HepG2 (cell line): Measurements from ENCODE around the gene TOMM20. TPM values are rescaled to one million over a fixed set of nuclear protein-coding genes. Genes with fewer than 3 reads are reported as not detected.

Experiments used
- DMAP1 ChIP-seq: IDR thresholded peaks from 2 replicates; pipeline ENCODE4 v1.6.1; 2016
- EED ChIP-seq: sonication (generic); formaldehyde crosslinking; IDR thresholded peaks from 2 replicates; pipeline ENCODE4 v1.5.0; 2020; ENCODE audit warnings: mild to moderate bottlenecking, missing genetic modification reagents
- HDAC2 ChIP-seq: sonication (generic); formaldehyde crosslinking; IDR thresholded peaks from 2 replicates; pipeline ENCODE4 v1.4.0; 2020; ENCODE audit warnings: missing genetic modification reagents
- KLF9 ChIP-seq: IDR thresholded peaks from 2 replicates; pipeline ENCODE4 v1.6.1; 2016; ENCODE audit warnings: low read depth
- NFE2 ChIP-seq: sonication (generic); formaldehyde crosslinking; IDR thresholded peaks from 2 replicates; pipeline ENCODE4 v1.4.0; 2020; ENCODE audit warnings: missing genetic modification reagents
- RAD21 ChIP-seq: fragments of 450-650 bp; formaldehyde crosslinking; IDR thresholded peaks from 2 replicates; pipeline ENCODE4 v1.5.0; 2020; ENCODE audit warnings: mild to moderate bottlenecking
- SP1 ChIP-seq, 2 experiments: fragments of 450-650 bp in 1 of 2; sonication (generic) in 1 of 2; formaldehyde crosslinking in 1 of 2; IDR thresholded peaks; 2 replicates each; pipeline versions ENCODE4 v1.4.0 to v1.6.1; 2016 to 2020; ENCODE audit warnings: missing genetic modification reagents in 1 of 2
- ZNF263 ChIP-seq: sonication (generic); formaldehyde crosslinking; IDR thresholded peaks from 2 replicates; pipeline ENCODE4 v1.4.0; 2020; ENCODE audit warnings: missing genetic modification reagents
- ZNF33B ChIP-seq: sonication (generic); formaldehyde crosslinking; IDR thresholded peaks from 2 replicates; pipeline ENCODE4 v1.5.1; 2020; ENCODE audit warnings: mild to moderate bottlenecking, missing genetic modification reagents
- ZNF619 ChIP-seq: sonication (generic); formaldehyde crosslinking; IDR thresholded peaks from 2 replicates; pipeline ENCODE4 v1.4.0; 2020; ENCODE audit warnings: mild to moderate bottlenecking, missing genetic modification reagents
- polyA plus RNA-seq, 8 experiments: library from polyadenylated mRNA; depleted of rRNA in 3 of 8; stranded (reverse) in 7 of 8; unstranded in 1 of 8; fragments of >200 nt; fragmentation: Illumina TruSeq in 4 of 8; extraction: Trizol in 4 of 8; gene quantifications; 2 replicates each; pipeline versions ENCODE4 v1.2.1 to v1.2.3, GENCODE V29; 2011 to 2016; ENCODE audit warnings: low read depth in 4 of 8, missing spikeins in 1 of 8, mixed read lengths in 1 of 8; ENCODE audit not compliant: insufficient read depth in 1 of 8
- total RNA-seq, 5 experiments: library from RNA; depleted of rRNA; stranded (reverse); fragments of >200 nt; fragmentation: Illumina TruSeq; extraction: Trizol; gene quantifications; 2 replicates each; pipeline ENCODE4 v1.2.3, GENCODE V29; 2016; ENCODE audit warnings: low read depth in 1 of 5
- TF ChIP-seq, protein P1 (sequence below), 2 experiments: fragments of 450-650 bp in 1 of 2; sonication (generic) in 1 of 2; formaldehyde crosslinking in 1 of 2; IDR thresholded peaks; 2 replicates each; pipeline versions ENCODE4 v1.6.1 to v1.8.0; 2016 to 2022; ENCODE audit warnings: antibody characterized with exemption in 1 of 2, mild to moderate bottlenecking in 1 of 2, missing genetic modification reagents in 1 of 2
- TF ChIP-seq, protein P2 (sequence below): sonication (generic); formaldehyde crosslinking; IDR thresholded peaks from 2 replicates; pipeline ENCODE4 v1.8.1; 2022; ENCODE audit warnings: mild to moderate bottlenecking, missing genetic modification reagents
- TF ChIP-seq, protein P3 (sequence below), 2 experiments: sonication (generic) in 1 of 2; formaldehyde crosslinking in 1 of 2; IDR thresholded peaks; 2 replicates each; pipeline versions ENCODE4 v1.4.0 to v1.6.1; 2016 to 2020; ENCODE audit warnings: borderline replicate concordance in 1 of 2, low read depth in 1 of 2, mild to moderate bottlenecking in 1 of 2, missing genetic modification reagents in 1 of 2
- TF ChIP-seq, protein P4 (sequence below): sonication (generic); formaldehyde crosslinking; IDR thresholded peaks from 2 replicates; pipeline ENCODE4 v1.4.0; 2020; ENCODE audit warnings: low read depth, mild to moderate bottlenecking, missing genetic modification reagents

The TOMM20 gene
- total and polyA plus RNA-seq, 2 of the 13 experiments (the other 11 are each of a cell fraction or from before 2014, with no cell fraction given), result 153 to 376 TPM

DNA sequence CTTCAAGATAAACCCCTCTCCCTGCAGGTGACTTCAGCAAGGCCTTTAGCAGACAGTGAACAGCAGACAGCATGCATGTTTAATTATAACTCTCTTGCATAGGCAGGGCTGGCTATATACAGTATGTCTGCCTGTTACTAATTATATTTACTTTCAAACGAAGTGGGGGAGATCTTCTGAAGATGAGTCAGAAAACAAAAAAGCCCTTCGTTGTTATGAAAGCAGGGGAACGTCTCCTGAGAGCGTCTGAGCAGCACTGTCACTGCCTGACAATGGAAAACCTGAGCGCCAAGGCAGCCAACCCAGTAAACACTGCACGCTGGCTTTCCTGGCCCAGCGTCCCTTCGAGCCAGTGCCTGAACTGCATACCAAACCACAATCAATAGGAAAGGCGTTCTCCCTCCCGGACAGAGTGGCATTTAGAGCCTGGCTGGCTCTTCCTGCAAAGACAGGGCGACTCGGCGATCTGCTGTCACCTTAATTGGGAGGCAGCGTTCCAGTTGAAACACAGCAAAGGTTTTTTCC lies 54.1 kb downstream of the TOMM20 start (continued):
- no peak for TF ChIP-seq SP1 (IDR thresholded peaks at IDR 0.05)
- no peak for TF ChIP-seq SP1 (CRISPR knock-in tag; IDR thresholded peaks at IDR 0.05)
- TF ChIP-seq, protein P1, sequence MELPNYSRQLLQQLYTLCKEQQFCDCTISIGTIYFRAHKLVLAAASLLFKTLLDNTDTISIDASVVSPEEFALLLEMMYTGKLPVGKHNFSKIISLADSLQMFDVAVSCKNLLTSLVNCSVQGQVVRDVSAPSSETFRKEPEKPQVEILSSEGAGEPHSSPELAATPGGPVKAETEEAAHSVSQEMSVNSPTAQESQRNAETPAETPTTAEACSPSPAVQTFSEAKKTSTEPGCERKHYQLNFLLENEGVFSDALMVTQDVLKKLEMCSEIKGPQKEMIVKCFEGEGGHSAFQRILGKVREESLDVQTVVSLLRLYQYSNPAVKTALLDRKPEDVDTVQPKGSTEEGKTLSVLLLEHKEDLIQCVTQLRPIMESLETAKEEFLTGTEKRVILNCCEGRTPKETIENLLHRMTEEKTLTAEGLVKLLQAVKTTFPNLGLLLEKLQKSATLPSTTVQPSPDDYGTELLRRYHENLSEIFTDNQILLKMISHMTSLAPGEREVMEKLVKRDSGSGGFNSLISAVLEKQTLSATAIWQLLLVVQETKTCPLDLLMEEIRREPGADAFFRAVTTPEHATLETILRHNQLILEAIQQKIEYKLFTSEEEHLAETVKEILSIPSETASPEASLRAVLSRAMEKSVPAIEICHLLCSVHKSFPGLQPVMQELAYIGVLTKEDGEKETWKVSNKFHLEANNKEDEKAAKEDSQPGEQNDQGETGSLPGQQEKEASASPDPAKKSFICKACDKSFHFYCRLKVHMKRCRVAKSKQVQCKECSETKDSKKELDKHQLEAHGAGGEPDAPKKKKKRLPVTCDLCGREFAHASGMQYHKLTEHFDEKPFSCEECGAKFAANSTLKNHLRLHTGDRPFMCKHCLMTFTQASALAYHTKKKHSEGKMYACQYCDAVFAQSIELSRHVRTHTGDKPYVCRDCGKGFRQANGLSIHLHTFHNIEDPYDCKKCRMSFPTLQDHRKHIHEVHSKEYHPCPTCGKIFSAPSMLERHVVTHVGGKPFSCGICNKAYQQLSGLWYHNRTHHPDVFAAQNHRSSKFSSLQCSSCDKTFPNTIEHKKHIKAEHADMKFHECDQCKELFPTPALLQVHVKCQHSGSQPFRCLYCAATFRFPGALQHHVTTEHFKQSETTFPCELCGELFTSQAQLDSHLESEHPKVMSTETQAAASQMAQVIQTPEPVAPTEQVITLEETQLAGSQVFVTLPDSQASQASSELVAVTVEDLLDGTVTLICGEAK (IDR thresholded peaks at IDR 0.05), result no peak
- TF ChIP-seq, protein P1 (CRISPR knock-in tag; IDR thresholded peaks at IDR 0.05), result no peak; the same call in 1 of the 2 replicates
- TF ChIP-seq KLF9 (CRISPR knock-in tag), result no peak
- TF ChIP-seq, protein P2, sequence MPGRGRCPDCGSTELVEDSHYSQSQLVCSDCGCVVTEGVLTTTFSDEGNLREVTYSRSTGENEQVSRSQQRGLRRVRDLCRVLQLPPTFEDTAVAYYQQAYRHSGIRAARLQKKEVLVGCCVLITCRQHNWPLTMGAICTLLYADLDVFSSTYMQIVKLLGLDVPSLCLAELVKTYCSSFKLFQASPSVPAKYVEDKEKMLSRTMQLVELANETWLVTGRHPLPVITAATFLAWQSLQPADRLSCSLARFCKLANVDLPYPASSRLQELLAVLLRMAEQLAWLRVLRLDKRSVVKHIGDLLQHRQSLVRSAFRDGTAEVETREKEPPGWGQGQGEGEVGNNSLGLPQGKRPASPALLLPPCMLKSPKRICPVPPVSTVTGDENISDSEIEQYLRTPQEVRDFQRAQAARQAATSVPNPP (CRISPR knock-in tag), result no peak
- no peak for TF ChIP-seq DMAP1 (CRISPR knock-in tag)
- TF ChIP-seq EED (CRISPR knock-in tag), result no peak
- TF ChIP-seq NFE2 (CRISPR knock-in tag), result no peak
- no peak for TF ChIP-seq ZNF263
- TF ChIP-seq ZNF33B (CRISPR knock-in tag), result peak; percentile 78; the same call in 1 of the 2 replicates
- TF ChIP-seq, protein P3, sequence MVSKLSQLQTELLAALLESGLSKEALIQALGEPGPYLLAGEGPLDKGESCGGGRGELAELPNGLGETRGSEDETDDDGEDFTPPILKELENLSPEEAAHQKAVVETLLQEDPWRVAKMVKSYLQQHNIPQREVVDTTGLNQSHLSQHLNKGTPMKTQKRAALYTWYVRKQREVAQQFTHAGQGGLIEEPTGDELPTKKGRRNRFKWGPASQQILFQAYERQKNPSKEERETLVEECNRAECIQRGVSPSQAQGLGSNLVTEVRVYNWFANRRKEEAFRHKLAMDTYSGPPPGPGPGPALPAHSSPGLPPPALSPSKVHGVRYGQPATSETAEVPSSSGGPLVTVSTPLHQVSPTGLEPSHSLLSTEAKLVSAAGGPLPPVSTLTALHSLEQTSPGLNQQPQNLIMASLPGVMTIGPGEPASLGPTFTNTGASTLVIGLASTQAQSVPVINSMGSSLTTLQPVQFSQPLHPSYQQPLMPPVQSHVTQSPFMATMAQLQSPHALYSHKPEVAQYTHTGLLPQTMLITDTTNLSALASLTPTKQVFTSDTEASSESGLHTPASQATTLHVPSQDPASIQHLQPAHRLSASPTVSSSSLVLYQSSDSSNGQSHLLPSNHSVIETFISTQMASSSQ (IDR thresholded peaks at IDR 0.05; ENCODE audit: low read depth), result no peak
- TF ChIP-seq, protein P3 (CRISPR knock-in tag; IDR thresholded peaks at IDR 0.05; ENCODE audit: borderline replicate concordance), result no peak
- TF ChIP-seq RAD21 (CRISPR knock-in tag), result no peak
- peak; percentile 6; the same call in 1 of the 2 replicates for TF ChIP-seq HDAC2
- TF ChIP-seq ZNF619 (CRISPR knock-in tag), result no peak
- TF ChIP-seq, protein P4, sequence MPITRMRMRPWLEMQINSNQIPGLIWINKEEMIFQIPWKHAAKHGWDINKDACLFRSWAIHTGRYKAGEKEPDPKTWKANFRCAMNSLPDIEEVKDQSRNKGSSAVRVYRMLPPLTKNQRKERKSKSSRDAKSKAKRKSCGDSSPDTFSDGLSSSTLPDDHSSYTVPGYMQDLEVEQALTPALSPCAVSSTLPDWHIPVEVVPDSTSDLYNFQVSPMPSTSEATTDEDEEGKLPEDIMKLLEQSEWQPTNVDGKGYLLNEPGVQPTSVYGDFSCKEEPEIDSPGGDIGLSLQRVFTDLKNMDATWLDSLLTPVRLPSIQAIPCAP, result no peak
